ENCODE results near the gene LCMT1.

LCMT1 gene

GRCh38 chr16:25223964-25224363 lies 112.4 kb downstream of the LCMT1 start:
- in situ Hi-C loops (cut with HindIII; ENCODE audit: low pct_ligation_motif_present, low pct_unique_long_range_greater_than_20kb, low sequenced_read_pairs) = no loop called here
- no peak for DNase-seq

GRCh38 chr16:25224731-25225319 lies 113.3 kb downstream of the LCMT1 start:
- DNase-seq = no peak
- in situ Hi-C loops (cut with HindIII; ENCODE audit: low pct_ligation_motif_present, low pct_unique_long_range_greater_than_20kb, low sequenced_read_pairs) = no loop called here
